Prostate gland (tissue), 2 donors: ENCODE results near the gene MAF.

Experiments
- CTCF ChIP-seq, 4 experiments: fragments of 200-600 bp in 2 of 4; fragments of 450-650 bp in 2 of 4; sonication (generic) in 2 of 4; IDR thresholded peaks; 1 replicate in 3 of 4; 2 replicates in 1 of 4; pipeline ENCODE4 v1.5.1; 2016 to 2019; ENCODE audit warnings: antibody characterized with exemption in 4 of 4, mild to moderate bottlenecking in 2 of 4, moderate library complexity in 2 of 4
- POLR2A ChIP-seq: fragments of 450-650 bp; IDR thresholded peaks from one replicate; pipeline ENCODE4 v1.6.1; 2016; ENCODE audit warnings: antibody characterized with exemption, mild to moderate bottlenecking
- POLR2AphosphoS5 ChIP-seq: sonication (generic); formaldehyde crosslinking; IDR thresholded peaks from one replicate; pipeline ENCODE4 v1.6.1; 2017; ENCODE audit warnings: antibody characterized with exemption

GRCh38 chr16:79571065-79571902 is 29.3 kb downstream of the MAF start:
- TF ChIP-seq CTCF (IDR thresholded peaks at IDR 0.05) (no peak), POLR2A (no peak), POLR2AphosphoS5 (no peak)
